ENCODE results near the gene TARM1.

The TARM1 gene

DNA sequence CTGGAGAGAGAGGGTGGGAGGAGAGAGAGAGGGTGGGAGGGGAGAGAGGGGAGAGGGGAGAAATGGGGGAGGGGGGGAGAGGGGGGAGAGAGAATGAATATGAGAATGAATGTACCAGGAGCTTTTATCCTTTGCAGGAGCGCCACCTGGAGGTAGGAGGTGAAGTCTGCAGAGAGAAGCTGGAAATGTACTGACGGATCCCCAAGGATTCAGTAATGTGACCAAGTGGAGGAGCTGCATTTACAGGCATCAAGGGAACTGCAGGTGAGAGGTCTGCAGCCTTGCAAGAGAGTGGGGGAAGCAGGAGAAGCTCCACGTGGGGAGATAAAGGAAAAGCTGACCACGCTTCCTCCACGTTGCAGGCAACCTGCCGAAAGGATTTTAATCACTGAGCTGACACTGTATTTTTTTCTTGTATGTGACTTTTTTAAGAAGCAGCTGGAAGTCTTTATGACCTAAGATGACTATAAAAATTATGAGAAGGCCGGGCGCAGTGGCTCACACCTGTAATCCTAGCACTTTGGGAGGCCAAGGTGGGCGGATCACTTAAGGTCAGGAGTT is 51.2 kb downstream of the TARM1 start:
- peak; percentile 42 for DNase-seq

GRCh38 chr19:54029301-54029700 is 51.9 kb downstream of the TARM1 start:
- no peak for DNase-seq

GRCh38 chr19:54026656-54027055 is 54.5 kb downstream of the TARM1 start:
- DNase-seq, result no peak

GRCh38 chr19:54024660-54025059 is 56.5 kb downstream of the TARM1 start:
- no peak for DNase-seq

DNA sequence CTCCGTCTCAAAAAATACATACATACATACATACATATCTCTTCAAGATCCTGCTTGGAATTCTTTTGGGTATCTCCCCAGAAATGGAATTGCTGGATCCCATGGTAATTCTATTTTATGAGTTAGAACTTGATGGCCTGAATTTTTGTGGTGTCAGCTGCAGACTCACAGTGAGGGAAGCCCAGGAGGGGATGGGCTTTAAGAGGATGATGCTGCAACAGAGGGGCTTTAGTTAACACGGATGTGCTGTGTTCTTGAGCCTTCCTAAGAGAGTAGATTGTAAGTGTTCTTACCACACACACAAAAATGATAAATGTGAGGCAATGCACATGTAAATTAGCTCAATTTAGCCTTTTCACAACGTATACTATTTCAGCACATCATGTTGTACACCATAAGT is 58.0 kb downstream of the TARM1 start:
- no peak for DNase-seq

- DNase-seq, result no peak
Measured at GRCh38 chr19:54021932-54022331, 59.2 kb downstream of the TARM1 start.

DNA sequence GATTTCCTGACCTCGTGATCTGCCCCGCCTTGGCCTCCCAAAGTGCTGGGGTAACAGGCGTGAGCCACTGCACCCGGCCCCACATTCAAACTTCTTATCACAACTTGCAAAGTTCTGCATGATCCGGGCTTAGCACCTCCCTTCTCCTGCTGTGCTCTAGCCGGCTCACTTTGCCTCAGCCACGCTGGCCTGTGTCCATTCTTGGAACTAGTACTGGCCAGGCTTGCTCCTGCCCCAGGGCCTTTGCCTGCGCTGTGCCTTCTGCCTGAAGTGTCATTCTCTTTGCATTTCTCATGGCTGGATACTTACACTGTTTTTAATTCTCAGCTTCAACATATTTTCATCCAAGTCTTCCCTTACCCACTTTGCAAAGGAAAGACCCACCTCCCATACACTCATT is 59.8 kb downstream of the TARM1 start:
- no peak for DNase-seq

All from NCI-H2171 treated with DMSO at 0.1 percent for 48 hours (cell line).